Stimulated activated CD8-positive, alpha-beta memory T cell treated with anti-CD3 and anti-CD28 coated beads, Interleukin-2, amount 100 ng/mL, for 48 hours (primary cell): ENCODE data around the gene ANLN.
"Not testable (repeated sequence)": the region's sequence is repeated elsewhere in the genome, so short reads cannot be mapped to it uniquely, and the experiment has no call there.

Experiments used
- DNase-seq, 2 donors: peaks; one replicate each; pipeline ENCODE4 v3.0.0-alpha.2; 2020; ENCODE audit warnings: low read depth in 2 of 2

The ANLN gene

GRCh38 chr7:36468370-36469101 lies 78.9 kb downstream of the ANLN start:
- DNase-seq: no peak

GRCh38 chr7:36469236-36469635 lies 79.6 kb downstream of the ANLN start:
- no peak for DNase-seq

- no peak for DNase-seq
Measured at GRCh38 chr7:36472141-36472729, 82.6 kb downstream of the ANLN start.

GRCh38 chr7:36473454-36474282 lies 84.0 kb downstream of the ANLN start:
- DNase-seq: peak; percentile 16 to 33

DNA sequence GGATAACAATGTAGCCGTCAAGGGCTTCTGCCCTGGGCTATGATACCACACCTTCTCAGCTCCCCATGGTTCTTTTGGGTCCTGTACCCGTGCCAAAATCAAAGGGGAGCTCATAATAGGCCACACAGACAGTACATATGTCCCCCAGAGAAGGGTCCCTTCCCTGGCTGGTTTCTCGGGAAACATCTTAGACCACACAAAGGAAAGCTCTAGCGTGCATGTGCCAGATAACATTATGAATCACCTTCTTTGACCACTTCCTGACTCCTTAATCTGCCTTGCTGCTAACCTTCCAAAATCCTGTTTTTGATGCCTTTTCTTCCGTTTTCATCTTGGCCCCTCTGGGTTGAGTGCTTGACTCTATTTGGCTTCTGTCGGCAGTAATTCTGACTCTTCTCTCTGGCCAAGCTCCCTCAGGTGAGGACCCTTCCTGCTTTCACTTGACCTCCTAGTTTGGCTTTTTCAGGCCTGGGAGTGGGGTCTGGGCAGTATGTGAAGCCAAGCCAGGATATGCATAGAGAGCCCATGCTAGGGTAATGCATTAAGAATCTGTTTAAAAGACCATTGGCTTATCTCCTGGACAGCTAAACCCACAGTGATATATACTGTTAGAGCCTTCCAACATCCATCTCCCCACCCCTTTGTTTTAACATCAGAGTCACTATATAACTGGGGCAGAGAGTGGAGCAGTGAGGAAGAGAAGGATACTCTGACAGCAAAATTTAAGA lies 84.8 kb downstream of the ANLN start:
- no peak for DNase-seq

DNA sequence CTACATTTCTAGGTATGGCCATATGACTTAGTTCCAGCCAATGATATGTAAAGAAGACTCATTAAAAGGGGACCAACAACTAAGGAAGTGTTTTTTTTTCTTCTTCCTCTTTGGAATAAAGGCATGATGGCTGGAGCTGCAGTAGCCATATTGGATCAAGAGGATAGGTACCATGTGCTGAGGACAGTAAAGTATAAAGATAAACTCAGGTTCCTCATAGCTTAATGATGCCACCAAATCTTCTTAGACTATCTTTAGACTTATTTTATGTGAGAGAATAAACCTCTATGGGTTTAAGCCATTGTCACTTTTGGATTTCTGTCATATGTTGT lies 85.3 kb downstream of the ANLN start:
- DNase-seq: no peak

GRCh38 chr7:36475381-36475780 lies 85.7 kb downstream of the ANLN start:
- DNase-seq: no peak

GRCh38 chr7:36478745-36479144 lies 89.1 kb downstream of the ANLN start:
- no peak for DNase-seq

DNA sequence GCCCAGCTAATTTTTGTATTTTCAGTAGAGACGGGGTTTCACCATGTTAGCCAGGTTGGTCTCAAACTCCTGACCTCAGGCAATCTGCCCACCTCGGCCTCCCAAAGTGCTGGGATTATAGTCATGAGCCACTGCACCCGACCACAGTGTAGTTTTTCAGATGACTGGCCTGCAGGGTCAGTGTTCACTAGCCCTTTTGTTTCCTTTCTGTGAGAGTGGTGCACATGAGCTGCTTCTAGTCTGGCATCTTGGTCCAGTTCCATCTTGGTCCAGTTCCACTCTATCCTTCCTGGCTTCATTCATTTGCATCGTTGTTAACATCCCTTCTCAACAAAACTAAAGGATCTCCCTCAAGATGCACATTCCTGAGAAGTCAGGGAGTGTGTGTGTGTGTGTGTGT lies 94.2 kb downstream of the ANLN start:
- DNase-seq: not testable (repeated sequence)

DNA sequence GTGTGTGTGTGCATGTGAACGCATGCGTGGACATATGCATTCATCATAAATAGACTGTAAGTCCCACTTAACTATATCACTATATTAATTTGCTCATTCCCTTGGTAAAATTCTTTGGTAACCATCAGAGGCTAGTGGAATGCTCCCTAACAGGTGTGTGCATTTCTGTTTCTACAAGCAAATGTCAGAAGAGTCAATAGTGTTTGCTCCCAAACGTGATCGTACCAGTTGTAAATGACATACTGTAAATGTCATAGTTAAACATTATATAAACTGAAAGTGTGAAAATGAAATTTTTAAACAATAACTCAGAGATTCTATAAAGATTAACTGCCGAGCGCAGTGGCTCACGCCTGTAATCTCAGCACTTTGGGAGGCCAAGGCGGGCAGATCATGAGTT lies 94.6 kb downstream of the ANLN start:
- DNase-seq: no peak

DNA sequence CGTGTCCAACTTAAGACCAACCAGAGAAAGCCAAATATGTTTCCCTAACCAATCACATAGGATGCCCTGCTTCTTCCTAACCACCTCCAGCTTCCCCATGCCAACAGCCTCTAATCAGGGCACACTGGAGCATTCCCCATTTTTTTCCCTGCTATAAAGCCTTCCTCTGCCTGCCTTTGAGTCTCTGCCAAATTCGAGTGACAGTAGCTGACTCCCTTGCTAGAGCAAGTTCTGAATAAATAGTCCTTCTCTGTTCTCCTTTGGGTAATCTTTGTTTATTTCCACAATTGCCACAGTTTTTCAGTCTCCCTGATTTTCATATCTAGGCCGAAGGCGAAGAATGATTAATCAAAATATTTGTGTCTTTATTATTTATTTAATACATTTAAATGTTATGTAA lies 96.7 kb downstream of the ANLN start:
- no peak for DNase-seq

DNA sequence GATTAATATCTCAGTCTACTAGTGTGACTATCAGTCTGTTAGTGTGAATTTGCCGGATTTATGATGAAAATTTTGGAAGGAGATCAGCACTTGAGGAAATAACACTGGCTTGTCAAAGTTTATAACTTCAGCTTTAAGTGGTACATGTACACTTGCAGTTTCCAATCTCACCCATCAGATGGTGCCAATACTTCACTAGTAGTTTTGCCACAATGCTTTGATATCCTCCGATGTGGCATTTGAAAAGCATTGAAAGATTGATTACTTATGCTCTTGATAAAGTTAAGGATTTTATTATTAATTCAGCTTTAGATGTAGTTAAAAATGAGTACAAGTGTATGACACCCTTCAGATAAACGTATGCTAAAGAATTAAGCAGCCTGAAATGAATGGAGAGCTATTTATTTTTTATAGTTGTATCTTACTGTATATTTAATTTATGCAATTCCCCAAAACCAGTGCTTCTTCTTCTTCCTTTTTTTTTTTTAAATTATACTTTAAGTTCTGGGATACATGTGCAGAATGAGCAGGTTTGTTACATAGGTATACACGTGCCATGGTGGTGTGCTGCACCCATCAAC lies 98.2 kb downstream of the ANLN start:
- DNase-seq: no peak

DNA sequence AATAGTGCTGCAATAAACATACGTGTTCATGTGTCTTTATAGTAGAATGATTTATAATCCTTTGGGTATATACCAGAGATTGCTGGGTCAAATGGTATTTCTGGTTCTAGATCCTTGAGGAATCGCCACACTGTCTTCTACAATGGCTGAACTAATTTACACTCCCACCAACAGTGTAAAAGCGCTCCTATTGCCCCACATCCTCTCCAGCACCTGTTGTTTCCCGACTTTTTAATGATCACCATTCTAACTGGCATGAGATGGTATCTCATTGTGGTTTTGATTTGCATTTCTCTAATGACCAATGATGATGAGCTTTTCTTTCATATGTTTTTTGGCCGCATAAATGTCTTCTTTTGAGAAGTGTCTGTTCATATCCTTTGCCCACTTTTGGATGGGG lies 99.0 kb downstream of the ANLN start:
- not testable (repeated sequence) for DNase-seq

DNA sequence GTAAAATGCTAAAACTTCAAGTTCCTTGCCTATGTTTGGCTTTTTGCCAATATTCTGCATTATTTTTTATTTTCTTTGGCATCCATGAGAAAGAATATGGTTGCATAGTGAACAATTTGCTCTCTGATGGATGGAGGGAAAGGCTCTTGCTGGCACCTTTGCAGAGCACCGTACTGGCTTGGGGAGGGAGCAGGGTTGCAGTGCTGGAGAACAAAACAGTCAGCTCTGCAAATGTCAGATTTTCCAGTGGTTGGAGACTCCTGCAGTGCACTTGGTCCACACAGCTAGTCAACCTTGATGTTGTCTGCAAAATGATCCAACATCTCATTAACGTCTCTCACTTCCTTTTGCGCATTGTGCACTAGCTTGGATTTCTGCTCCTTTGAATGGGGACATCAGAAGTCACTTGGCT lies 100.8 kb downstream of the ANLN start:
- no peak for DNase-seq

DNA sequence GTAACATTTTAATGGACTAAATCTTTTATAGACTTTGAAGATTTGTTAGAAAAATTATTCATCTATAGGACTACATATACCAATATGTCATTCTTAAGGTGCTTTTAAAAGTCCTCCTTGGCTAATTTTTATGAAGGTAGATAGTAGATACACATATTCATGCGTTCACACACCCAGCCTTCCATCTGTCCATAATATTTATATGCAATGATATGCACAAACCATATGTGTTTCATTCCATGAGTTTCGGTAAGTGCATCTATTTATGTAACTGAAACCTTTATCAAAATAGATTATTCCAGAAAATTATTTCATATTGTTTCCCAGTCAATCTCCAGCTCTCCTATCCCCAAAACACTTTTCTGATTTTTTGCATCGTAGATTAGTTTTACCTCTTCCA lies 101.7 kb downstream of the ANLN start:
- DNase-seq: no peak

GRCh38 chr7:36496576-36496975 lies 106.9 kb downstream of the ANLN start:
- DNase-seq: no peak

- not testable (repeated sequence) for DNase-seq
Measured at GRCh38 chr7:36497176-36497575, 107.5 kb downstream of the ANLN start.

GRCh38 chr7:36497775-36498174 lies 108.1 kb downstream of the ANLN start:
- no peak for DNase-seq
